Upper lobe of left lung (tissue), 6 donors: ENCODE measurements around the gene DVL3. TPM values are rescaled to one million over a fixed set of nuclear protein-coding genes. Genes with fewer than 3 reads are reported as not detected.

Source experiments
- ATAC-seq, 2 donors: fragments of 200-7000 bp; cut with Tn5 transposase; one replicate each; pipeline ENCODE4 v1.9.1; 2022; ENCODE audit warnings: mild to moderate bottlenecking in 2 of 2, moderate library complexity in 2 of 2; ENCODE audit not compliant: low FRiP score in 2 of 2
- DNase-seq, 2 donors: peaks; one replicate each; pipeline ENCODE4 v3.0.0-alpha.2; 2019 to 2020
- H3K27ac ChIP-seq, 4 donors: fragments of 200-600 bp; sonication (generic); one replicate each; pipeline ENCODE4 v1.5.1; 2016 to 2019
- H3K27me3 ChIP-seq, 4 donors: fragments of 200-600 bp; sonication (generic); one replicate each; pipeline ENCODE4 v1.5.1; 2017 to 2019
- H3K36me3 ChIP-seq, 4 donors: fragments of 200-600 bp; sonication (generic); one replicate each; pipeline ENCODE4 v1.5.1; 2016 to 2019
- H3K4me1 ChIP-seq, 4 donors: fragments of 200-600 bp; sonication (generic); one replicate each; pipeline ENCODE4 v1.5.1; 2018 to 2019
- H3K4me3 ChIP-seq, 4 donors: fragments of 200-600 bp; sonication (generic); one replicate each; pipeline ENCODE4 v1.5.1; 2017 to 2019; ENCODE audit warnings: mild to moderate bottlenecking in 2 of 4, moderate library complexity in 1 of 4
- H3K9me3 ChIP-seq, 4 donors: fragments of 200-600 bp; sonication (generic); one replicate each; pipeline ENCODE4 v1.5.1; 2018 to 2019
- EP300 ChIP-seq, 4 donors: sonication (generic); formaldehyde crosslinking; IDR thresholded peaks; one replicate each; pipeline ENCODE4 v1.5.1; 2017; ENCODE audit warnings: antibody characterized with exemption in 4 of 4, control low read depth in 2 of 4
- POLR2A ChIP-seq, 4 donors: fragments of 450-650 bp; IDR thresholded peaks; one replicate each; pipeline ENCODE4 v1.5.1; 2016 to 2017; ENCODE audit warnings: antibody characterized with exemption in 4 of 4, mild to moderate bottlenecking in 2 of 4
- POLR2AphosphoS5 ChIP-seq, 2 donors: sonication (generic); formaldehyde crosslinking; IDR thresholded peaks; one replicate each; pipeline ENCODE4 v1.5.1; 2017; ENCODE audit warnings: antibody characterized with exemption in 2 of 2
- WGBS, 2 donors: methylation state at CpG; one replicate each; pipeline ENCODE4 v1.1.5; 2017 to 2018; 5-methylcytosine and 5-hydroxymethylcytosine counted together
- total RNA-seq, 6 donors: library from RNA; depleted of rRNA in 4 of 6; stranded (reverse); fragments of >200 nt in 4 of 6; gene quantifications; one replicate each; pipeline versions ENCODE4 v1.1.0 to v1.2.1, GENCODE V29; 2016 to 2021
- TF ChIP-seq, protein P1 (sequence below), 6 experiments: fragments of 450-650 bp in 4 of 6; fragments of 200-600 bp in 2 of 6; sonication (generic) in 2 of 6; IDR thresholded peaks; one replicate each; pipeline ENCODE4 v1.5.1; 2016 to 2019; ENCODE audit warnings: antibody characterized with exemption in 6 of 6
- donor health status: DM: no; HTN: no; CAD: no; lungs with moderate emphysema.
- donor health status: DM: no; HTN: yes; CAD: no; lungs with severe emphysema.

DVL3 gene
- total RNA-seq, 6 donors from 2014 or later, result 36.5 to 106 (median 62.8) TPM

DNA sequence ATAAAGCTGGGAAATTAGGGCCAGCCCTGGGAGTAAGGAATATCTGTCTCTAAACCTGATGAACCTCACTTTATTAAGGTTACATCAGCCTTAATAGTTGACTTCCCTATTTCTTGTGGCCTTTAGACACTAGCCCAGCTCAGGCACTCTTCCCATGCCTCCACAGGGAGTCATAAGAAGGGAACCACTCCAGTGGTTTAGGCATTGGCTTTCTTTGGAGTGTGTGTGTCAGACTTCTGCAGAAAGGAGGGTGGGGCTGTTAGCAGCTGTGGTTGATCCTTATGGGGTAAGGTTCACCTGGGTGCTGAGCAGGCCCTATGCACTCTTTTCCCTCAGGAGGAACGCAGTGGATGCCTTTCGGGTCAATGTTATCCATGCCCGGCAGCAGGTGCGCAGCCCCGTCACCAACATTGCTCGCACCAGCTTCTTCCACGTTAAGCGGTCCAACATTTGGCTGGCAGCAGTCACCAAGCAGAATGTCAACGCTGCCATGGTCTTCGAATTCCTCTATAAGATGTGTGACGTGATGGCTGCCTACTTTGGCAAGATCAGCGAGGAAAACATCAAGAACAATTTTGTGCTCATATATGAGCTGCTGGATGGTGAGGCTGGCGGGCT, 23.5 kb downstream of the DVL3 start:
- peak overlapping the region in 1 of 4 donors; percentile 90 for H3K27ac ChIP-seq

DNA sequence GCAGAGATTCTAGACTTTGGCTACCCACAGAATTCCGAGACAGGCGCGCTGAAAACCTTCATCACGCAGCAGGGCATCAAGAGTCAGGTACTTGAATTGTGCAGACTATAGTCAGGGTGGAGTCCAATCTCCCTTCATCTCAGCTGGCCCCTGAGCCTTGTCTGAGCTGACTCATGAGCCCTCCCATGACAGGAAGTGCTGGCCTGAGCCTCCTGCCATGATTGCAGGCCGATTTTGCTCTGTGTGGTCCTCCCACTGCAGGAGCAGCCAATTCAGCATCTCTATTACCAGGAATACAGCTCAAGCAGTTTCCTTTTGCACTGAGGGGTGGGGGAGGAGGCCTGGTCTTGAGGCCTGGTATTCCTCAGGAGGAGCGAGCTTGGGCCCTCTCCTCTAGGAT, 25.0 kb downstream of the DVL3 start:
- ATAC-seq, result no peak

More for the DNA sequence above, 23.5 kb downstream of the DVL3 start:
- Histone ChIP-seq H3K4me3 (no peak overlapping the region), H3K4me1 (peaks cover 29 to 51% (median 38%) of the 10 kb centered on the region in 4 donors), H3K36me3 (peaks cover 50 to 68% (median 64%) of the 10 kb centered on the region in 4 donors), H3K9me3 (no peaks in the 10 kb centered on the region), H3K27me3 (no peaks in the 10 kb centered on the region)
- no peak for ATAC-seq
- WGBS, 2 donors, result 97% methylated on average over 9 to 13 of the region's 13 CpGs
- no peak for TF ChIP-seq EP300 (IDR thresholded peaks at IDR 0.05)
- TF ChIP-seq, protein P1, sequence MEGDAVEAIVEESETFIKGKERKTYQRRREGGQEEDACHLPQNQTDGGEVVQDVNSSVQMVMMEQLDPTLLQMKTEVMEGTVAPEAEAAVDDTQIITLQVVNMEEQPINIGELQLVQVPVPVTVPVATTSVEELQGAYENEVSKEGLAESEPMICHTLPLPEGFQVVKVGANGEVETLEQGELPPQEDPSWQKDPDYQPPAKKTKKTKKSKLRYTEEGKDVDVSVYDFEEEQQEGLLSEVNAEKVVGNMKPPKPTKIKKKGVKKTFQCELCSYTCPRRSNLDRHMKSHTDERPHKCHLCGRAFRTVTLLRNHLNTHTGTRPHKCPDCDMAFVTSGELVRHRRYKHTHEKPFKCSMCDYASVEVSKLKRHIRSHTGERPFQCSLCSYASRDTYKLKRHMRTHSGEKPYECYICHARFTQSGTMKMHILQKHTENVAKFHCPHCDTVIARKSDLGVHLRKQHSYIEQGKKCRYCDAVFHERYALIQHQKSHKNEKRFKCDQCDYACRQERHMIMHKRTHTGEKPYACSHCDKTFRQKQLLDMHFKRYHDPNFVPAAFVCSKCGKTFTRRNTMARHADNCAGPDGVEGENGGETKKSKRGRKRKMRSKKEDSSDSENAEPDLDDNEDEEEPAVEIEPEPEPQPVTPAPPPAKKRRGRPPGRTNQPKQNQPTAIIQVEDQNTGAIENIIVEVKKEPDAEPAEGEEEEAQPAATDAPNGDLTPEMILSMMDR (IDR thresholded peaks at IDR 0.05), result no peak
- TF ChIP-seq POLR2AphosphoS5 (IDR thresholded peaks at IDR 0.05), result no peak
- TF ChIP-seq POLR2A (IDR thresholded peaks at IDR 0.05), result no peak
- peak in 1 of 2 donors; percentile 37 for DNase-seq

DNA sequence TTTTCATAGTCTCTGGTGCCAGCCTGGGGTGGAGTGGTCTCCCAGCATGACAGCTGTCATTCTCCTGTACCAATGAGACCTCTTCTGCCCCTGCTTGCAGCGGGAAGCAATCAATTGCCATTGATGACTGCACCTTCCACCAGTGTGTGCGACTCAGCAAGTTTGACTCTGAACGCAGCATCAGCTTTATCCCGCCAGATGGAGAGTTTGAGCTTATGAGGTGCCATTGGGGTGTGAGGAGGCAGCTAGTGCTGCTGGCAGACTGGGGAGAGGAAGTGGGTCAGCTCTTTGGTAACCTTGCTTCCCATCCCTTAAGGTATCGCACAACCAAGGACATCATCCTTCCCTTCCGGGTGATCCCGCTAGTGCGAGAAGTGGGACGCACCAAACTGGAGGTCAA, 26.4 kb downstream of the DVL3 start:
- no peak for DNase-seq
- ATAC-seq, result no peak
- no peak for TF ChIP-seq EP300 (IDR thresholded peaks at IDR 0.05)
- TF ChIP-seq, protein P1 (IDR thresholded peaks at IDR 0.05), result no peak
- TF ChIP-seq POLR2A (IDR thresholded peaks at IDR 0.05), result no peak
- TF ChIP-seq POLR2AphosphoS5 (IDR thresholded peaks at IDR 0.05), result no peak
- Histone ChIP-seq H3K27ac (no peak overlapping the region), H3K9me3 (no peaks in the 10 kb centered on the region), H3K4me3 (no peak overlapping the region), H3K36me3 (peaks cover 53 to 79% (median 72%) of the 10 kb centered on the region in 4 donors), H3K4me1 (peaks cover 26 to 37% (median 30%) of the 10 kb centered on the region in 4 donors), H3K27me3 (no peaks in the 10 kb centered on the region)
- 93 to 94% methylated on average over 8 to 9 of the region's 9 CpGs for WGBS, 2 donors

More for the DNA sequence above, 25.0 kb downstream of the DVL3 start:
- H3K36me3 ChIP-seq, result peaks cover 53 to 79% (median 72%) of the 10 kb centered on the region in 4 donors
- 88 to 97% methylated on average over 6 of the region's 6 CpGs for WGBS, 2 donors
- H3K4me1 ChIP-seq, result peaks cover 30 to 45% (median 36%) of the 10 kb centered on the region in 4 donors
- no peak overlapping the region for H3K27ac ChIP-seq
- no peak for DNase-seq
- H3K4me3 ChIP-seq, result no peak overlapping the region
- H3K9me3 ChIP-seq, result no peaks in the 10 kb centered on the region
- no peak for TF ChIP-seq POLR2A (IDR thresholded peaks at IDR 0.05)
- TF ChIP-seq, protein P1 (IDR thresholded peaks at IDR 0.05), result no peak
- no peak for TF ChIP-seq EP300 (IDR thresholded peaks at IDR 0.05)
- TF ChIP-seq POLR2AphosphoS5 (IDR thresholded peaks at IDR 0.05), result no peak
- no peaks in the 10 kb centered on the region for H3K27me3 ChIP-seq

DNA sequence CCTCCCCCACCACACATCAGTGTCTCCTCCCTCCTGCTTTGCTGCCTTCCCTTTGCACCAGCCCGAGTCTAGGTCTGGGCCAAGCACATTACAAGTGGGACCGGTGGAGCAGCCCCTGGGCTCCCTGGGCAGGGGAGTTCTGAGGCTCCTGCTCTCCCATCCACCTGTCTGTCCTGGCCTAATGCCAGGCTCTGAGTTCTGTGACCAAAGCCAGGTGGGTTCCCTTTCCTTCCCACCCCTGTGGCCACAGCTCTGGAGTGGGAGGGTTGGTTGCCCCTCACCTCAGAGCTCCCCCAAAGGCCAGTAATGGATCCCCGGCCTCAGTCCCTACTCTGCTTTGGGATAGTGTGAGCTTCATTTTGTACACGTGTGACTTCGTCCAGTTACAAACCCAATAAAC, 28.5 kb downstream of the DVL3 start:
- Histone ChIP-seq H3K9me3 (no peaks in the 10 kb centered on the region), H3K27ac (no peak overlapping the region), H3K4me3 (no peak overlapping the region), H3K27me3 (no peaks in the 10 kb centered on the region), H3K36me3 (peaks cover 49 to 71% (median 66%) of the 10 kb centered on the region in 4 donors), H3K4me1 (peaks cover 17 to 34% (median 23%) of the 10 kb centered on the region in 4 donors)
- ATAC-seq (no peak), DNase-seq (no peak)
- WGBS, 2 donors, result 92 to 97% methylated on average over 5 of the region's 5 CpGs
- TF ChIP-seq POLR2A (IDR thresholded peaks at IDR 0.05), result no peak
- no peak for TF ChIP-seq EP300 (IDR thresholded peaks at IDR 0.05)
- TF ChIP-seq, protein P1 (IDR thresholded peaks at IDR 0.05), result no peak
- TF ChIP-seq POLR2AphosphoS5 (IDR thresholded peaks at IDR 0.05), result no peak
